Measurements from ENCODE around the gene SLC7A7. TPM values are rescaled to one million over a fixed set of nuclear protein-coding genes. Genes with fewer than 3 reads are reported as not detected.

The SLC7A7 gene
- total and polyA plus RNA-seq, 9 of the 15 experiments (the other 6 are each of a cell fraction or from before 2014, with no cell fraction given): 0.07 to 0.68 (median 0.41) TPM

DNA sequence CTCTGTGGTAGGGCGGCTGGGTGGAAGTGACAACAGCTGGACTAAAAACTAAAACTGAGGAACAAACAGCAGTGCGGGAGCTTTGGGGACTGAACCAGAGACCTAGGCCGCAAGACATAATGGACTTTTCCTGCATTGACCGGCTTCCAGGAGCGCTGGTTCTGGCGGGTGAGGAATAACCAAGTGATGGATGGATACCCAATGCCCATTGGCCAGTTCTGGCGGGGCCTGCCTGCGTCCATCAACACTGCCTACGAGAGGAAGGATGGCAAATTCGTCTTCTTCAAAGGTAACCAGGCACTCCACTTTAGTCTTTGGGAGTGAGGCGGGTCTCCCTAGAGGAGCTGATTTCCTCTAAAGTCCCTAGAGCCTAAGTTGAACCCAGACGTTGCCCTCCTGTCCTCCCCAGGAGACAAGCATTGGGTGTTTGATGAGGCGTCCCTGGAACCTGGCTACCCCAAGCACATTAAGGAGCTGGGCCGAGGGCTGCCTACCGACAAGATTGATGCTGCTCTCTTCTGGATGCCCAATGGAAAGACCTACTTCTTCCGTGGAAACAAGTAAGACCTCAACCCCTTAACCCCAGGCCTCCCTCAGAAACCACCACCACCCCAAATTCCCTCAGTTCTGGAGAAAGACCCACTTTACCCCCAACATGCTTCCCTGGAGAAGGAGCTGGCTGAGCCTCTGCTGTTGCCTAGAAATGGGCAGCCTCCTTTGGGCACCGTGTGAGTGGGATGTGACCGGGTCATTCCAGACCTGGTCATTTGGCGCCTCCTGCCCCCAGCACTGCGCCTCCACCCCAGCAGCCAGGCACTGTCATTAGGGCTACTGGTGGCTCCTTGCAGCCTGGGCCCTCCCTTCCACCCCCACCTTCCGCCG lies 29.2 kb upstream of the SLC7A7 start:
- DNase-seq (ENCODE audit: extremely low read depth in 1 of 4, low spot score in 3 of 4): no peak
- POLR2A ChIA-PET: interaction anchor here (0.8 to 1.1 kb wide), 2 partner anchors 17 to 70 kb away, joined by 4 to 6 read pairs; no protein-coding TSS in a partner anchor
- no TSS peak for BruUV-seq (replicated peaks)
- Histone ChIP-seq H3K9me1 (ENCODE audit: control insufficient read depth, insufficient read depth, low read length) (no peaks in the 10 kb centered on the region), H3K27me3 (ENCODE audit: control insufficient read depth in 2 of 2, insufficient read depth in 2 of 2, low read length in 2 of 2) (no peaks in the 10 kb centered on the region), H3K27ac (ENCODE audit: extremely low read depth, low read depth, low read length) (no peak overlapping the region), H3K9me3 (replicated peaks; ENCODE audit: control insufficient read depth, insufficient read depth, low read depth, low read length) (no peaks in the 10 kb centered on the region), H4K20me1 (replicated peaks; ENCODE audit: control insufficient read depth, insufficient read depth, low read length) (no peaks in the 10 kb centered on the region), H3K79me2 (ENCODE audit: control insufficient read depth, insufficient read depth, low read length) (no peaks in the 10 kb centered on the region), H3K4me1 (replicated peaks in 1 of 2; ENCODE audit: control insufficient read depth in 2 of 2, insufficient read depth in 2 of 2, low read length in 2 of 2) (peaks cover 5 to 25% of the 10 kb centered on the region in 2 experiments; a peak in 2 of 5 replicates), H2AFZ (ENCODE audit: low read depth, low read length) (no peak overlapping the region), H3K4me2 (ENCODE audit: insufficient read depth, low read length) (no peak overlapping the region), H3K36me3 (ENCODE audit: control insufficient read depth, insufficient read depth, low read length) (no peaks in the 10 kb centered on the region), H3K4me3 (no peak overlapping the region), H3K9ac (ENCODE audit: insufficient read depth in 1 of 2, low read depth in 2 of 2, low read length in 2 of 2) (no peak overlapping the region)
- peak; percentile 27; the same call in 2 of the 3 replicates for ATAC-seq
- CTCF ChIA-PET (ENCODE audit: low intra/inter-chr PET ratio): interaction anchor here (0.9 kb wide), 1 partner anchor 67 kb away, joined by 3 read pairs; no protein-coding TSS in a partner anchor
- WGBS (ENCODE audit: insufficient coverage, low coverage, missing lambda C conversion rate): 65% methylated on average over 19 of the region's 22 CpGs
- intact Hi-C loops (cut with micrococcal nuclease) (no loop called here), in situ Hi-C loops (cut with MboI) (loop anchor here (10.0 kb wide), 2 partner anchors 190 to 280 kb away; no protein-coding TSS in a partner anchor)
- FAIRE-seq: no peak
- TF ChIP-seq, protein P1, sequence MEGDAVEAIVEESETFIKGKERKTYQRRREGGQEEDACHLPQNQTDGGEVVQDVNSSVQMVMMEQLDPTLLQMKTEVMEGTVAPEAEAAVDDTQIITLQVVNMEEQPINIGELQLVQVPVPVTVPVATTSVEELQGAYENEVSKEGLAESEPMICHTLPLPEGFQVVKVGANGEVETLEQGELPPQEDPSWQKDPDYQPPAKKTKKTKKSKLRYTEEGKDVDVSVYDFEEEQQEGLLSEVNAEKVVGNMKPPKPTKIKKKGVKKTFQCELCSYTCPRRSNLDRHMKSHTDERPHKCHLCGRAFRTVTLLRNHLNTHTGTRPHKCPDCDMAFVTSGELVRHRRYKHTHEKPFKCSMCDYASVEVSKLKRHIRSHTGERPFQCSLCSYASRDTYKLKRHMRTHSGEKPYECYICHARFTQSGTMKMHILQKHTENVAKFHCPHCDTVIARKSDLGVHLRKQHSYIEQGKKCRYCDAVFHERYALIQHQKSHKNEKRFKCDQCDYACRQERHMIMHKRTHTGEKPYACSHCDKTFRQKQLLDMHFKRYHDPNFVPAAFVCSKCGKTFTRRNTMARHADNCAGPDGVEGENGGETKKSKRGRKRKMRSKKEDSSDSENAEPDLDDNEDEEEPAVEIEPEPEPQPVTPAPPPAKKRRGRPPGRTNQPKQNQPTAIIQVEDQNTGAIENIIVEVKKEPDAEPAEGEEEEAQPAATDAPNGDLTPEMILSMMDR (IDR thresholded peaks at IDR 0.05 in 2 of 3, conservative IDR thresholded peaks at IDR 0.05 in 1 of 3; ENCODE audit: insufficient read depth in 2 of 3, low read depth in 1 of 3, low read length in 3 of 3): peak; percentile 21 to 31 (median 24); a peak in 3 of 6 replicates
- peak in 1 of 2 experiments; percentile 34; a peak in 1 of 4 replicates for TF ChIP-seq RAD21 (CRISPR knock-in tag; conservative IDR thresholded peaks at IDR 0.05 in 1 of 2, IDR thresholded peaks at IDR 0.05 in 1 of 2)
- TF ChIP-seq, protein P2, sequence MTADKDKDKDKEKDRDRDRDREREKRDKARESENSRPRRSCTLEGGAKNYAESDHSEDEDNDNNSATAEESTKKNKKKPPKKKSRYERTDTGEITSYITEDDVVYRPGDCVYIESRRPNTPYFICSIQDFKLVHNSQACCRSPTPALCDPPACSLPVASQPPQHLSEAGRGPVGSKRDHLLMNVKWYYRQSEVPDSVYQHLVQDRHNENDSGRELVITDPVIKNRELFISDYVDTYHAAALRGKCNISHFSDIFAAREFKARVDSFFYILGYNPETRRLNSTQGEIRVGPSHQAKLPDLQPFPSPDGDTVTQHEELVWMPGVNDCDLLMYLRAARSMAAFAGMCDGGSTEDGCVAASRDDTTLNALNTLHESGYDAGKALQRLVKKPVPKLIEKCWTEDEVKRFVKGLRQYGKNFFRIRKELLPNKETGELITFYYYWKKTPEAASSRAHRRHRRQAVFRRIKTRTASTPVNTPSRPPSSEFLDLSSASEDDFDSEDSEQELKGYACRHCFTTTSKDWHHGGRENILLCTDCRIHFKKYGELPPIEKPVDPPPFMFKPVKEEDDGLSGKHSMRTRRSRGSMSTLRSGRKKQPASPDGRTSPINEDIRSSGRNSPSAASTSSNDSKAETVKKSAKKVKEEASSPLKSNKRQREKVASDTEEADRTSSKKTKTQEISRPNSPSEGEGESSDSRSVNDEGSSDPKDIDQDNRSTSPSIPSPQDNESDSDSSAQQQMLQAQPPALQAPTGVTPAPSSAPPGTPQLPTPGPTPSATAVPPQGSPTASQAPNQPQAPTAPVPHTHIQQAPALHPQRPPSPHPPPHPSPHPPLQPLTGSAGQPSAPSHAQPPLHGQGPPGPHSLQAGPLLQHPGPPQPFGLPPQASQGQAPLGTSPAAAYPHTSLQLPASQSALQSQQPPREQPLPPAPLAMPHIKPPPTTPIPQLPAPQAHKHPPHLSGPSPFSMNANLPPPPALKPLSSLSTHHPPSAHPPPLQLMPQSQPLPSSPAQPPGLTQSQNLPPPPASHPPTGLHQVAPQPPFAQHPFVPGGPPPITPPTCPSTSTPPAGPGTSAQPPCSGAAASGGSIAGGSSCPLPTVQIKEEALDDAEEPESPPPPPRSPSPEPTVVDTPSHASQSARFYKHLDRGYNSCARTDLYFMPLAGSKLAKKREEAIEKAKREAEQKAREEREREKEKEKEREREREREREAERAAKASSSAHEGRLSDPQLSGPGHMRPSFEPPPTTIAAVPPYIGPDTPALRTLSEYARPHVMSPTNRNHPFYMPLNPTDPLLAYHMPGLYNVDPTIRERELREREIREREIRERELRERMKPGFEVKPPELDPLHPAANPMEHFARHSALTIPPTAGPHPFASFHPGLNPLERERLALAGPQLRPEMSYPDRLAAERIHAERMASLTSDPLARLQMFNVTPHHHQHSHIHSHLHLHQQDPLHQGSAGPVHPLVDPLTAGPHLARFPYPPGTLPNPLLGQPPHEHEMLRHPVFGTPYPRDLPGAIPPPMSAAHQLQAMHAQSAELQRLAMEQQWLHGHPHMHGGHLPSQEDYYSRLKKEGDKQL (CRISPR knock-in tag; IDR thresholded peaks at IDR 0.05; ENCODE audit: borderline replicate concordance): no peak
- TF ChIP-seq POU5F1 (IDR thresholded peaks at IDR 0.05; ENCODE audit: borderline replicate concordance, low read depth, low read length, partially characterized antibody): no peak
